ENCODE data around the gene TSPEAR. TPM values are rescaled to one million over a fixed set of nuclear protein-coding genes. Genes with fewer than 3 reads are reported as not detected.

Gene TSPEAR
- total and polyA plus RNA-seq, 2 of the 13 experiments (the other 11 are each of a cell fraction or from before 2014, with no cell fraction given), result 0.07 to 0.32 TPM

GRCh38 chr21:44515359-44516165, 195.8 kb downstream of the TSPEAR start:
- H3K27me3 ChIP-seq (ENCODE audit: control insufficient read depth in 1 of 2, insufficient read depth in 2 of 2, low read length in 2 of 2), result no peaks in the 10 kb centered on the region
- H3K4me1 ChIP-seq (ENCODE audit: insufficient read depth, low read length), result peaks cover 55% of the 10 kb centered on the region
- FAIRE-seq, result no peak
- peaks cover 7% of the 10 kb centered on the region in 2 experiments; a peak in 4 of 5 replicates for H3K36me3 ChIP-seq (replicated peaks in 1 of 2; ENCODE audit: control insufficient read depth in 1 of 2, insufficient read depth in 2 of 2, low read length in 2 of 2)
- ChIA-PET POLR2A (interaction anchor here (1.2 to 3.8 kb wide), 4 partner anchors 10 to 398 kb away, joined by 4 to 49 read pairs (median 4); no protein-coding TSS in a partner anchor), CTCF (ENCODE audit: low intra/inter-chr PET ratio, low total read pairs) (no interaction called here)
- H3K79me2 ChIP-seq (ENCODE audit: insufficient read depth, low read length), result no peaks in the 10 kb centered on the region
- 75% methylated on average over 28 of the region's 32 CpGs for WGBS (ENCODE audit: low lambda C conversion rate)
- H3K9ac ChIP-seq (ENCODE audit: insufficient read depth, low read depth, low read length), result no peak overlapping the region
- no peaks in the 10 kb centered on the region for H3K9me3 ChIP-seq (ENCODE audit: low read length)
- intact Hi-C loops (cut with micrococcal nuclease; ENCODE audit: unreplicated experiment) (loop anchor here (2.0 kb wide), 1 partner anchor 277 kb away; no protein-coding TSS in a partner anchor), in situ Hi-C loops (cut with HindIII; ENCODE audit: extremely low pct_ligation_motif_present, low pct_unique_long_range_greater_than_20kb) (no loop called here)
- H2AFZ ChIP-seq (ENCODE audit: low read length), result no peak overlapping the region
- no peak for DNase-seq (ENCODE audit: low spot score)
- H3K27ac ChIP-seq (ENCODE audit: extremely low read length, insufficient read depth, low read length), result no peak overlapping the region
- H4K20me1 ChIP-seq (ENCODE audit: insufficient read depth, low read length), result no peaks in the 10 kb centered on the region
- no peak; the same call in 2 of the 3 replicates for ATAC-seq
- no peak overlapping the region for H3K4me3 ChIP-seq (replicated peaks in 1 of 3; ENCODE audit: insufficient read depth in 1 of 3, low read depth in 2 of 3, low read length in 3 of 3)
- BruUV-seq (replicated peaks), result no TSS peak
- H3K4me2 ChIP-seq (ENCODE audit: low read depth, low read length), result peak overlapping the region; percentile 44
- TF ChIP-seq ZBTB33 (CRISPR knock-in tag; IDR thresholded peaks at IDR 0.05) (0 out of 2 replicates have a peak, but pooled peaks have one; percentile 11), ZMYM3 (CRISPR knock-in tag; IDR thresholded peaks at IDR 0.05) (peak; percentile 49), PHF5A (CRISPR knock-in tag; IDR thresholded peaks at IDR 0.05; ENCODE audit: low read depth, unreplicated experiment) (no peak), PRMT3 (CRISPR knock-in tag; IDR thresholded peaks at IDR 0.05; ENCODE audit: borderline replicate concordance, low read depth) (no peak), ZBTB38 (CRISPR knock-in tag; IDR thresholded peaks at IDR 0.05) (peak; percentile 59; the same call in 1 of the 2 replicates), CBFB (CRISPR knock-in tag; IDR thresholded peaks at IDR 0.05) (no peak), NR2F6 (IDR thresholded peaks at IDR 0.05) (no peak), NR2F6 (CRISPR knock-in tag; IDR thresholded peaks at IDR 0.05) (no peak), MAZ (IDR thresholded peaks at IDR 0.05; ENCODE audit: borderline replicate concordance, low read depth, low read length) (no peak), MAZ (CRISPR knock-in tag; IDR thresholded peaks at IDR 0.05; ENCODE audit: low read depth) (no peak; the same call in 1 of the 2 replicates), MAX (IDR thresholded peaks at IDR 0.05) (peak; percentile 11; the same call in 1 of the 2 replicates), AGO2 (optimal IDR thresholded peaks at IDR 0.05; ENCODE audit: low read depth, low read length) (peak; percentile 89), SSRP1 (CRISPR knock-in tag; IDR thresholded peaks at IDR 0.05) (peak; percentile 31; the same call in 1 of the 2 replicates), ZNF333 (CRISPR knock-in tag; IDR thresholded peaks at IDR 0.05; ENCODE audit: borderline replicate concordance) (no peak), PAX8 (CRISPR knock-in tag; IDR thresholded peaks at IDR 0.05; ENCODE audit: borderline replicate concordance) (no peak)
- TF ChIP-seq, protein P1, sequence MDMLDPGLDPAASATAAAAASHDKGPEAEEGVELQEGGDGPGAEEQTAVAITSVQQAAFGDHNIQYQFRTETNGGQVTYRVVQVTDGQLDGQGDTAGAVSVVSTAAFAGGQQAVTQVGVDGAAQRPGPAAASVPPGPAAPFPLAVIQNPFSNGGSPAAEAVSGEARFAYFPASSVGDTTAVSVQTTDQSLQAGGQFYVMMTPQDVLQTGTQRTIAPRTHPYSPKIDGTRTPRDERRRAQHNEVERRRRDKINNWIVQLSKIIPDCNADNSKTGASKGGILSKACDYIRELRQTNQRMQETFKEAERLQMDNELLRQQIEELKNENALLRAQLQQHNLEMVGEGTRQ (IDR thresholded peaks at IDR 0.05; ENCODE audit: low read depth, low read length), result no peak
- TF ChIP-seq, protein P1 (CRISPR knock-in tag; IDR thresholded peaks at IDR 0.05; ENCODE audit: borderline replicate concordance), result 0 out of 2 replicates have a peak, but pooled peaks have one; percentile 33
- TF ChIP-seq, protein P2, sequence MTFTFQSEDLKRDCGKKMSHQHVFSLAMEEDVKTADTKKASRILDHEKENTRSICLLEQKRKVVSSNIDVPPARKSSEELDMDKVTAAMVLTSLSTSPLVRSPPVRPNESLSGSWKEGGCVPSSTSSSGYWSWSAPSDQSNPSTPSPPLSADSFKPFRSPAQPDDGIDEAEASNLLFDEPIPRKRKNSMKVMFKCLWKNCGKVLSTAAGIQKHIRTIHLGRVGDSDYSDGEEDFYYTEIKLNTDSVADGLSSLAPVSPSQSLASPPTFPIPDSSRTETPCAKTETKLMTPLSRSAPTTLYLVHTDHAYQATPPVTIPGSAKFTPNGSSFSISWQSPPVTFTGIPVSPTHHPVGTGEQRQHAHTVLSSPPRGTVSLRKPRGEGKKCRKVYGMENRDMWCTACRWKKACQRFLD (CRISPR knock-in tag; IDR thresholded peaks at IDR 0.05; ENCODE audit: borderline replicate concordance), result no peak
